ENCODE data around the gene CTDP1.

DNA sequence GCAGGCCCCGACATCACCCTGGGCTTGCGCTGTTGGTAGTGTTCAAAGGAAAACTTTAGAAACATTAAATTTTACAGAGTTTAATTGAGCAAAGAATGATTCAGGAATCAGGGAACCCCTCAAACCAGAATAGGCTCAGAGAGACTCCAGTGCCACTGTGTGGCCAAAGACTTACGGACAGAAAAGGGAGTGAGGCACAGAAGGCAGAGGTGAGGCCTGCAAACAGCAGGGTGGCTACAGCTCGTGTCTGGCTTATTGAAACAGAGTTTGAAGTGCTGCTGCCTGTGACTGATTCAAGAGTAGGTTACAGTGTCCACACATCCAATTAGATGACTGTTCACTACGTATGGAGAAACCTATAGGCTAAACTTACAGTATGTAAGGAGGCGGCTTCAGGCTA, 2.4 kb upstream of the CTDP1 start:
- TF ChIP-seq, protein P1, sequence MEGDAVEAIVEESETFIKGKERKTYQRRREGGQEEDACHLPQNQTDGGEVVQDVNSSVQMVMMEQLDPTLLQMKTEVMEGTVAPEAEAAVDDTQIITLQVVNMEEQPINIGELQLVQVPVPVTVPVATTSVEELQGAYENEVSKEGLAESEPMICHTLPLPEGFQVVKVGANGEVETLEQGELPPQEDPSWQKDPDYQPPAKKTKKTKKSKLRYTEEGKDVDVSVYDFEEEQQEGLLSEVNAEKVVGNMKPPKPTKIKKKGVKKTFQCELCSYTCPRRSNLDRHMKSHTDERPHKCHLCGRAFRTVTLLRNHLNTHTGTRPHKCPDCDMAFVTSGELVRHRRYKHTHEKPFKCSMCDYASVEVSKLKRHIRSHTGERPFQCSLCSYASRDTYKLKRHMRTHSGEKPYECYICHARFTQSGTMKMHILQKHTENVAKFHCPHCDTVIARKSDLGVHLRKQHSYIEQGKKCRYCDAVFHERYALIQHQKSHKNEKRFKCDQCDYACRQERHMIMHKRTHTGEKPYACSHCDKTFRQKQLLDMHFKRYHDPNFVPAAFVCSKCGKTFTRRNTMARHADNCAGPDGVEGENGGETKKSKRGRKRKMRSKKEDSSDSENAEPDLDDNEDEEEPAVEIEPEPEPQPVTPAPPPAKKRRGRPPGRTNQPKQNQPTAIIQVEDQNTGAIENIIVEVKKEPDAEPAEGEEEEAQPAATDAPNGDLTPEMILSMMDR (IDR thresholded peaks at IDR 0.05), result no peak
- no peak for TF ChIP-seq POLR2AphosphoS5 (IDR thresholded peaks at IDR 0.05)
- no peak for TF ChIP-seq POLR2A (IDR thresholded peaks at IDR 0.05)

Measured in suprapubic skin (tissue), 4 donors.